HUES48 (cell line): ENCODE measurements around the gene ARFGAP3.

Experiments
- H3K27ac ChIP-seq: one replicate; pipeline ENCODE4 v1.7.0; 2013; ENCODE audit warnings: low read depth, low read length, inconsistent platforms
- H3K27me3 ChIP-seq: 2 replicates; pipeline ENCODE4 v1.6.1; 2013; ENCODE audit warnings: mild to moderate bottlenecking, low read length; ENCODE audit not compliant: control insufficient read depth, insufficient read depth
- H3K36me3 ChIP-seq: 2 replicates; pipeline ENCODE4 v1.6.1; 2013; ENCODE audit warnings: low read length; ENCODE audit not compliant: control insufficient read depth, insufficient read depth
- H3K4me1 ChIP-seq: 2 replicates; pipeline ENCODE4 v1.6.1; 2013; ENCODE audit warnings: mild to moderate bottlenecking, low read length; ENCODE audit not compliant: control insufficient read depth, insufficient read depth
- H3K4me3 ChIP-seq: 2 replicates; pipeline ENCODE4 v1.5.1; 2013; ENCODE audit warnings: mild to moderate bottlenecking, low read depth, low read length
- H3K9ac ChIP-seq: 2 replicates; pipeline ENCODE4 v1.6.1; 2013; ENCODE audit warnings: mild to moderate bottlenecking, low read depth, low read length, moderate library complexity
- H3K9me3 ChIP-seq: 2 replicates; pipeline ENCODE4 v1.6.1; 2013; ENCODE audit warnings: low read length; ENCODE audit not compliant: control insufficient read depth, insufficient read depth

Gene ARFGAP3

DNA sequence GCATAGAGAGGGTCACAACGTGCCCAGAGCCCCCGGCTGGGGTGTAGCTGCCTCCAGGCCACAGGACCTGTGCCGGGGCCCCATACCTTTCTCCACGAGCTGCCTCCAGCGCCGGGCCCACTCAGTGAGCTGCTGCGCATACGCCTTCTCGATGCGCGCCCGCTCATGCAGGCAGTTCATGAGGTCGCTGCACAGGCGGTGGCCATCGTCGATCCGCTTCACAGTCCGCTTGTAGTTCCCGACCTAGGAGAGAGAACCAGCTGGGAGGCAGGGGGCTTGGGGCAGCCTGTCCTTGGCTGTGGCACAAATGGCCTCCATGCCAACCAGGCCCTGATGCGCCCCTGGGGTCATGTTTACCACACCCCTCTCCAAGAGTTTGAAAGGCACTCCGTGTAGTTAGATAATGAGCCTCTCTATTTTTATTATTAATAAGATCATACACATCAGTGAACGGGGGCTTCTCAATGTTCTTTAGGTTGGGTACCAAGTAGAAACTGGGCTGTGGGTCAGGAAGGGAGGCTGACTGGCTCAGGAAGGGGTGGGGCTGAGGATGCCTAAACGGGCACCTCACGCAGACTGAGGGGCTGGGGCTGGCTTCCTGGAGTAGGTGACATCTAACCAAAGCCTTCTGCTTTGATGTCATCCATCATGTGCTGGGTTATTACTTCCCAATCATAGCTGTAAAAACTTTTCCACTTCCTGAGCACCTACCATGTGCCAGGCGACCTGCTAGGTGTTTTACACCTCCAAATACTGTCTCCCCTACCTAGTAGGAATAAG, 36.5 kb upstream of the ARFGAP3 start:
- Histone ChIP-seq H3K36me3 (peaks cover 35% of the 10 kb centered on the region), H3K4me1 (no peaks in the 10 kb centered on the region), H3K27ac (no peak overlapping the region), H3K27me3 (no peaks in the 10 kb centered on the region), H3K9ac (no peak overlapping the region), H3K9me3 (no peaks in the 10 kb centered on the region), H3K4me3 (no peak overlapping the region)

DNA sequence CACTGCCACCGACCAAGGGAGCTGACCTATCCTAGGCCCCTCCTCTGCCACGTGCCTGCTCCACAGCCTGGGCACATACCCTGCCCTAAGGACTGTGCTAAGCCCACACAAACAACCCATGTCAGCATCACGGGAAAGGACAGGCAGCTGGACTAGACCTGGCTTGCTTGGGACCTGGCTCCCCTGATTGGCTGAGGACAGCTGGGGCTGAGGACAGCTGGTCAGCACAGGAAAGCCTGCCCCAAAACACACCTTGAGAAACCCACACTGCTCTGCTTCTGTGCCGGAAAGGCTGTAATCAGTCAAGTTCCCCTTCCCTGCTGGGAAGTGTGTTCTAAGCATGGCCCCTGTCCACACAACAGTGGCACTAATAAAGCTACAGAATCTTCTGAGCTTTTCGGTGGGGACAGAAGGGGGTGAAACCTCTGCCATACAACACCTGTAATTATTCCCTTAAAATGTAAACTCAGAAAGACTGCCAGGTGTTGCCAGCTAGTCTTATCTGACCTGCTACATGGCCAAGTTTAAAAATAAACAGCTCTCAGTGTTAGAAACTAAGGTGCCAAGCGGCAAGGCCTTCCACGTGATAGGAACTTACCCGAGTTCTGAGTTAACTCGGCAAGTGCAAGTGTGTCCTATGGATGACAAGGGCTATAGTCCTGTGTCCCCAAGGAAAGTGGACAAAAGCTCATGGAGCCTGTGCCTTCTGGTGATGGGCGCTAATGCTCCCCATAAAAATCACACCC, 35.7 kb upstream of the ARFGAP3 start:
- Histone ChIP-seq H3K9me3 (no peaks in the 10 kb centered on the region), H3K36me3 (peaks cover 42% of the 10 kb centered on the region), H3K4me1 (no peaks in the 10 kb centered on the region), H3K9ac (no peak overlapping the region), H3K4me3 (no peak overlapping the region), H3K27me3 (no peaks in the 10 kb centered on the region), H3K27ac (no peak overlapping the region)

DNA sequence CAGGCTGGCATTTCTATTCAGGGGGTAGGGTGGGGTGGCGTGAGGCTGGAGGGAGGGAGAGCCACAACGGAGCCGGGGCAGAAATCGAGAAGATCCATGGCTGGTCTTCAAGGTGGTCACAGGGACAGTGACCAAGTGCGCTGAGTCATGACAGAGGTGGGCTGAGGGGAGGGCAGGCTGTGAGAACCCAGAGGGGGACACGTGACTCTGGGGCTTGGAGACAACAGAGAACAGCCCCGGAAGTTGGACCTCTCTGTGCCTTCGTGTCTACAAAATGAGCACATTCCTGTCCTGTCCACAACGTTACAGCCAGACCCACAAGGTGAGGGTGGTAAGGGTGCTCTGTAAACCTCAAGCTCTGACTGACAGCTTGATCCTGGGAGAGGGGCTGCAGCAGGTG, 35.1 kb upstream of the ARFGAP3 start:
- no peaks in the 10 kb centered on the region for H3K27me3 ChIP-seq
- no peaks in the 10 kb centered on the region for H3K9me3 ChIP-seq
- no peak overlapping the region for H3K27ac ChIP-seq
- H3K4me3 ChIP-seq: no peak overlapping the region
- H3K9ac ChIP-seq: no peak overlapping the region
- no peaks in the 10 kb centered on the region for H3K4me1 ChIP-seq
- peaks cover 48% of the 10 kb centered on the region for H3K36me3 ChIP-seq

- H3K4me3 ChIP-seq: no peak overlapping the region
Measured at GRCh38 chr22:42891696-42892095, 34.6 kb upstream of the ARFGAP3 start.

DNA sequence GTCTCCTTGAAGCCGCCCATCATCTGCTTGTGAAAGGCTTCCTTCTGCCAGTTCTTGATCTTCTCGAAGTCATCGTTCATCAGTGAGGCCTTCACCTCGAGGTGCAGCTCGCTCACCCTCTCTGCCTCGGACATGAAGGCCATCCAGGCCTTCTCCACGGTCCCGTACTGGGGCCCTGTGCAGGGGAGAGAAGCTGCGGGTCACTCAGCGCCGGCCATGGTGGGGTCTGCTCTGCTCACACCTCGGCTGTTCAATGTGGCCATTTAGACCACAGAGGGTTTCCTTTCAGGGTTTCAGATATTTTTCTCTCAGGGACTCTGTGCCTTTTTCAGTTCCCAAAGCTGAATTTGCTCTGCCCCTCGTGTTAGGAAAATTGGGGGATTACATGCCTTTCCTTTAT, 33.9 kb upstream of the ARFGAP3 start:
- no peaks in the 10 kb centered on the region for H3K9me3 ChIP-seq
- no peak overlapping the region for H3K27ac ChIP-seq
- no peak overlapping the region for H3K9ac ChIP-seq
- no peaks in the 10 kb centered on the region for H3K27me3 ChIP-seq
- H3K4me3 ChIP-seq: no peak overlapping the region
- H3K4me1 ChIP-seq: no peaks in the 10 kb centered on the region
- peaks cover 57% of the 10 kb centered on the region for H3K36me3 ChIP-seq

More at GRCh38 chr22:42891696-42892095, 34.6 kb upstream of the ARFGAP3 start:
- H3K27me3 ChIP-seq: no peaks in the 10 kb centered on the region
- H3K4me1 ChIP-seq: no peaks in the 10 kb centered on the region
- H3K36me3 ChIP-seq: peaks cover 52% of the 10 kb centered on the region
- H3K9ac ChIP-seq: no peak overlapping the region
- H3K9me3 ChIP-seq: no peaks in the 10 kb centered on the region
- no peak overlapping the region for H3K27ac ChIP-seq

- Histone ChIP-seq H3K9ac (no peak overlapping the region), H3K4me3 (no peak overlapping the region), H3K36me3 (peaks cover 69% of the 10 kb centered on the region), H3K9me3 (no peaks in the 10 kb centered on the region), H3K4me1 (no peaks in the 10 kb centered on the region), H3K27me3 (no peaks in the 10 kb centered on the region), H3K27ac (no peak overlapping the region)
Measured at GRCh38 chr22:42889304-42889703, 32.2 kb upstream of the ARFGAP3 start.

GRCh38 chr22:42887523-42888507, 30.7 kb upstream of the ARFGAP3 start:
- H3K27ac ChIP-seq: peak overlapping the region; percentile 47
- H3K27me3 ChIP-seq: no peaks in the 10 kb centered on the region
- no peak overlapping the region for H3K4me3 ChIP-seq
- H3K4me1 ChIP-seq: peaks cover under 1% of the 10 kb centered on the region; the same call in 1 of the 2 replicates
- H3K9me3 ChIP-seq: no peaks in the 10 kb centered on the region
- H3K36me3 ChIP-seq: peaks cover 72% of the 10 kb centered on the region
- H3K9ac ChIP-seq: no peak overlapping the region; the same call in 1 of the 2 replicates

GRCh38 chr22:42887120-42887519, 30.0 kb upstream of the ARFGAP3 start:
- H3K9ac ChIP-seq: no peak overlapping the region
- H3K27me3 ChIP-seq: no peaks in the 10 kb centered on the region
- peaks cover 78% of the 10 kb centered on the region for H3K36me3 ChIP-seq
- peak overlapping the region; percentile 47 for H3K27ac ChIP-seq
- H3K9me3 ChIP-seq: no peaks in the 10 kb centered on the region
- H3K4me3 ChIP-seq: no peak overlapping the region
- peaks cover 6% of the 10 kb centered on the region; the same call in 1 of the 2 replicates for H3K4me1 ChIP-seq

- Histone ChIP-seq H3K36me3 (peaks cover 75% of the 10 kb centered on the region), H3K27me3 (no peaks in the 10 kb centered on the region), H3K9me3 (no peaks in the 10 kb centered on the region), H3K27ac (no peak overlapping the region), H3K4me1 (peaks cover 6% of the 10 kb centered on the region; the same call in 1 of the 2 replicates), H3K9ac (no peak overlapping the region), H3K4me3 (no peak overlapping the region)
Measured at GRCh38 chr22:42885446-42885845, 28.4 kb upstream of the ARFGAP3 start.

DNA sequence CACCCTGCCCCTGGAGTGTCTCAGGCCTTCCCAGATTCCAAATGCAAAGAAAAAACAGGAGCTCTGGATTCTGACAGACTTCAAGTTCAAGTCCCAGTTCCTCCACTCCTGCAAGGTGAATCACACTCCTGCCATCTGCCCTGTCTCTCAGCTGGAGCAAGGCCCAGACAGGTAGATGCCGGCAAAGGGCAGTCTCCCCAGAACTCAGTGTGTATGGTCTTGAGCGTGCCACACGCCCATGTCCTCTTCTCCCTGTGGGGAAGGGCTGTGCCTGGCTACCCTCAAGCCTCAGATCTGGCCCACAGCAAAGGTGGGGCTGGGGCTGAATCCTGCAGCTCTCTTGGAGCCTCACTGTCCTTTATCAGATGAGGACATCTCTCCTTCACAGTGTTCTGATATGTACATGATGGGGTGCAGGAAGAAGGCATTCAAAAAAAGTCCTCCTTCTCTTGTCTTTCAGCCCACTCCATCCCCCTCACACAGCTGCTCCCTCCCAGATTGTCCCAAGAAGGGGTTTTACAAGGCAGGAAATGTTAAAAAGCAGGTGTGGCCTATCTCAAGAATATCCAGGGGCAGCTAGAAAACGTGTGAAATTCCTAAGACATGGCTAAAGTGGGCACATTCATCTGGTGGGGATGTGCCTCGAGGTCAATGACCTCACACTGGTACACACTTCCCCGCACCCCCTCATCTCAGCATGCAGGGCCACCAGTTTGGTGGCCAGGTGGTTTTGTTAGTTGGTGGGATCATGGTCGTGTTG, 27.7 kb upstream of the ARFGAP3 start:
- H3K9me3 ChIP-seq: no peaks in the 10 kb centered on the region
- H3K4me3 ChIP-seq: no peak overlapping the region
- H3K27me3 ChIP-seq: no peaks in the 10 kb centered on the region
- peaks cover 78% of the 10 kb centered on the region for H3K36me3 ChIP-seq
- H3K9ac ChIP-seq: no peak overlapping the region
- H3K4me1 ChIP-seq: peaks cover 6% of the 10 kb centered on the region; the same call in 1 of the 2 replicates
- no peak overlapping the region for H3K27ac ChIP-seq
